Large intestine (tissue), 12 donors: Measurements from ENCODE around the gene TBC1D1. TPM values are rescaled to one million over a fixed set of nuclear protein-coding genes. Genes with fewer than 3 reads are reported as not detected.
A peak's percentile ranks its signal among the peaks of the same experiment; 100 is the strongest.

Experiments
- DNase-seq, 2 donors: peaks; one replicate each; pipeline versions ENCODE4 v3.0.0 to v3.0.0-alpha.2; 2013
- H3K27ac ChIP-seq: one replicate; pipeline ENCODE4 v1.5.1; 2013; ENCODE audit warnings: low read length
- H3K27me3 ChIP-seq: 2 replicates; pipeline ENCODE4 v1.6.1; 2013; ENCODE audit warnings: low read length; ENCODE audit not compliant: control insufficient read depth, insufficient read depth
- H3K36me3 ChIP-seq: 2 replicates; pipeline ENCODE4 v1.6.1; 2013; ENCODE audit warnings: low read length; ENCODE audit not compliant: control insufficient read depth, insufficient read depth
- H3K4me1 ChIP-seq: one replicate; pipeline ENCODE4 v1.6.1; 2013; ENCODE audit warnings: low read length; ENCODE audit not compliant: control insufficient read depth, insufficient read depth
- H3K4me3 ChIP-seq: one replicate; pipeline ENCODE4 v1.5.1; 2013; ENCODE audit warnings: low read length
- H3K9me3 ChIP-seq: one replicate; pipeline ENCODE4 v1.6.1; 2013; ENCODE audit warnings: mild to moderate bottlenecking, low read depth, low read length, moderate library complexity; ENCODE audit not compliant: control insufficient read depth
- WGBS: methylation state at CpG from one replicate; pipeline ENCODE4 v1.1.5; 2013; ENCODE audit warnings: low lambda C conversion rate; ENCODE audit not compliant: insufficient coverage; 5-methylcytosine and 5-hydroxymethylcytosine counted together
- long read RNA-seq, 11 donors: transcript quantifications; one replicate each; lab custom pipeline, GENCODE V29; 2026
- polyA plus RNA-seq: library from polyadenylated mRNA; unstranded; fragments of 120-200 nt; gene quantifications from one replicate; pipeline ENCODE4 v1.2.1, GENCODE V29; 2013

The TBC1D1 gene, protein sequence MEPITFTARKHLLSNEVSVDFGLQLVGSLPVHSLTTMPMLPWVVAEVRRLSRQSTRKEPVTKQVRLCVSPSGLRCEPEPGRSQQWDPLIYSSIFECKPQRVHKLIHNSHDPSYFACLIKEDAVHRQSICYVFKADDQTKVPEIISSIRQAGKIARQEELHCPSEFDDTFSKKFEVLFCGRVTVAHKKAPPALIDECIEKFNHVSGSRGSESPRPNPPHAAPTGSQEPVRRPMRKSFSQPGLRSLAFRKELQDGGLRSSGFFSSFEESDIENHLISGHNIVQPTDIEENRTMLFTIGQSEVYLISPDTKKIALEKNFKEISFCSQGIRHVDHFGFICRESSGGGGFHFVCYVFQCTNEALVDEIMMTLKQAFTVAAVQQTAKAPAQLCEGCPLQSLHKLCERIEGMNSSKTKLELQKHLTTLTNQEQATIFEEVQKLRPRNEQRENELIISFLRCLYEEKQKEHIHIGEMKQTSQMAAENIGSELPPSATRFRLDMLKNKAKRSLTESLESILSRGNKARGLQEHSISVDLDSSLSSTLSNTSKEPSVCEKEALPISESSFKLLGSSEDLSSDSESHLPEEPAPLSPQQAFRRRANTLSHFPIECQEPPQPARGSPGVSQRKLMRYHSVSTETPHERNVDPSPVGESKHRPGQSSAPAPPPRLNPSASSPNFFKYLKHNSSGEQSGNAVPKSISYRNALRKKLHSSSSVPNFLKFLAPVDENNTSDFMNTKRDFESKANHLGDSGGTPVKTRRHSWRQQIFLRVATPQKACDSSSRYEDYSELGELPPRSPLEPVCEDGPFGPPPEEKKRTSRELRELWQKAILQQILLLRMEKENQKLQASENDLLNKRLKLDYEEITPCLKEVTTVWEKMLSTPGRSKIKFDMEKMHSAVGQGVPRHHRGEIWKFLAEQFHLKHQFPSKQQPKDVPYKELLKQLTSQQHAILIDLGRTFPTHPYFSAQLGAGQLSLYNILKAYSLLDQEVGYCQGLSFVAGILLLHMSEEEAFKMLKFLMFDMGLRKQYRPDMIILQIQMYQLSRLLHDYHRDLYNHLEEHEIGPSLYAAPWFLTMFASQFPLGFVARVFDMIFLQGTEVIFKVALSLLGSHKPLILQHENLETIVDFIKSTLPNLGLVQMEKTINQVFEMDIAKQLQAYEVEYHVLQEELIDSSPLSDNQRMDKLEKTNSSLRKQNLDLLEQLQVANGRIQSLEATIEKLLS (N-terminal part only)
- polyA plus RNA-seq = 116 TPM
- long read RNA-seq, donor 1, partial matches to known transcripts = 0 of 7 reads
- long read RNA-seq, donor 1, other reads (novel, unspliced or antisense) = 5 of 7 reads
- long read RNA-seq, donor 2, full-length matches to known transcripts = 6 of 22 reads
- long read RNA-seq, donor 2, partial matches to known transcripts = 10 of 22 reads
- long read RNA-seq, donor 2, other reads (novel, unspliced or antisense) = 6 of 22 reads
- long read RNA-seq, donor 3, partial matches to known transcripts = 29 of 40 reads
- long read RNA-seq, donor 3, other reads (novel, unspliced or antisense) = 8 of 40 reads
- long read RNA-seq, donor 4 = 0 reads
- long read RNA-seq, donor 5, partial matches to known transcripts = 0 of 2 reads
- long read RNA-seq, donor 5, other reads (novel, unspliced or antisense) = 0 of 2 reads
- long read RNA-seq, donor 6, transcript TBC1D1-213 (2 exons, 613 nt) = major isoform, 5 of 42 reads
- long read RNA-seq, donor 6, partial matches to known transcripts = 18 of 42 reads
- long read RNA-seq, donor 6, other reads (novel, unspliced or antisense) = 17 of 42 reads
- long read RNA-seq, donor 7, partial matches to known transcripts = 6 of 7 reads
- long read RNA-seq, donor 7, other reads (novel, unspliced or antisense) = 0 of 7 reads
- long read RNA-seq, donor 8, full-length matches to known transcripts = 6 of 44 reads
- long read RNA-seq, donor 8, partial matches to known transcripts = 32 of 44 reads
- long read RNA-seq, donor 8, other reads (novel, unspliced or antisense) = 6 of 44 reads
- long read RNA-seq, donor 9, full-length matches to known transcripts = 5 of 5 reads
- long read RNA-seq, donor 9, partial matches to known transcripts = 0 of 5 reads
- long read RNA-seq, donor 9, other reads (novel, unspliced or antisense) = 0 of 5 reads
- long read RNA-seq, donor 10, partial matches to known transcripts = 23 of 34 reads
- long read RNA-seq, donor 10, other reads (novel, unspliced or antisense) = 11 of 34 reads
- long read RNA-seq, donor 11, partial matches to known transcripts = 9 of 14 reads
- long read RNA-seq, donor 11, other reads (novel, unspliced or antisense) = 0 of 14 reads

DNA sequence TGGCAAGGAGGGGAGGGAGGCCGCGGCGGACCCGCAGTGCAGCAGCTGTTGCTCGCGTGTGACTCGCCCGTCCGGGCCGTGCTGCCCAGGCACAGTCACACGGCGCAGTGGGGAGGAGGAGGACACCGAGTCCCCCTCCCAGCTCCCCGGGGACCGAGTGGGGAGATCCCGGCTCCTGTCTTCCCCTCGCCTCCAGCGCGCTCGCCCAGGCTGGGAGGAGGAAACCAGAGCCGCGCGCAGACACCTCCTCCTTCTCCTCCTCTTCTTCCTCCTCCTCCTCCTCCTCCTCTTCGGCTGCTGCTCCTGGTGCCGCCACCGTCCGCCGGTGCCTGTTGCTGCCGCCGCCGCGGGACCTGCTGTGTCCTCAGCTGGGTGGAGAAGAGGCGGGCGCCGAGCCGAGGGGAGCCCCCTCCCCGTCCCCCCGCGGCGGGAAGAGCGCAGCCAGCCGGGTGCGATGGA lies at the start of gene TBC1D1:
TBC1D1 (plus strand) TSS at position 284 of the 459 bp plus-strand sequence. CDS start 11,012 bp downstream, outside the sequence.
- Histone ChIP-seq H3K4me3 (peak within 1 kb of the TSS; percentile 47), H3K36me3 (no peaks in the 10 kb centered on the region), H3K4me1 (peaks cover 5% of the 10 kb centered on the region), H3K27ac (peak within 1 kb of the TSS; percentile 40), H3K27me3 (peaks cover 26% of the 10 kb centered on the region), H3K9me3 (peaks cover 7% of the 10 kb centered on the region)
- peak in 1 of 2 donors; percentile 44 for DNase-seq
- WGBS = no CpG with 5 or more reads among the region's 43 CpGs

DNA sequence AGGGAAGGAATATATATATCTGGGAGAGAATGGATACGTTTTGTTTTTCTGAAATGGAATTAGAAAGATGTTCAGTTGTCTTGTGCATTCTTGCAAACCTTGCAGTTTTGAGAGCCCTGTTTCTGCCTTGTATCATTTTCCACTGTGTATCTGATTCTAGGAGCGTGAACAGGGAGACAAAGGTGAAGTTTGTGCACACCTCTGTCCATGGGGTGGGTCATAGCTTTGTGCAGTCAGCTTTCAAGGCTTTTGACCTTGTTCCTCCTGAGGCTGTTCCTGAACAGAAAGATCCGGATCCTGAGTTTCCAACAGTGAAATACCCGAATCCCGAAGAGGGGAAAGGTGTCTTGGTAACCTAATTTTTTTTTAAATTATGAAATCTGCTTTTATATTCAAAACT lies 46.7 kb upstream of the TBC1D1 start:
- no peak overlapping the region for H3K27ac ChIP-seq
- H3K27me3 ChIP-seq = no peaks in the 10 kb centered on the region
- H3K9me3 ChIP-seq = no peaks in the 10 kb centered on the region
- H3K4me3 ChIP-seq = no peak overlapping the region
- WGBS = no CpG with 5 or more reads among the region's 5 CpGs
- no peaks in the 10 kb centered on the region for H3K4me1 ChIP-seq
- H3K36me3 ChIP-seq = peaks cover 67% of the 10 kb centered on the region
- DNase-seq = peak in 1 of 2 donors; percentile 32

DNA sequence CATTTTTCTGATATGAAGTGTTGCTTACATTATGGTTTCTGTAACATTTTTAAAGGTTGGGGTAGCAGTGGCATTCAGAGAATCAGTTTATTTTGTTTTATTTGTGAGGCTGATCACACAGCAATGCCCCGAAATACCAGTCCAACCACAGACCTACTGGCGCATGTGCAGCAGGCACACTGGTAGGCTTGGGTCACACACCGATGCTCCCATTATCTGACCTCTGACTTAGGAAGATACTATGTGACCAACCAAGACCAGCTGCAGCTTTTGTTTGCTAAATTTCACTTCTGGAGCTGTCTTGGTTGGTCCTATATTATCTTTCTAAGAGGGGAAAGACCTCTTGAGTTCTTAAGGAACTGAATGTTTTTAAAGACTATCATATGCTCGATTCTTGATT lies 45.7 kb upstream of the TBC1D1 start:
- no peaks in the 10 kb centered on the region for H3K27me3 ChIP-seq
- no peak overlapping the region for H3K4me3 ChIP-seq
- H3K4me1 ChIP-seq = no peaks in the 10 kb centered on the region
- H3K27ac ChIP-seq = no peak overlapping the region
- no peak for DNase-seq
- peaks cover 65% of the 10 kb centered on the region for H3K36me3 ChIP-seq
- H3K9me3 ChIP-seq = no peaks in the 10 kb centered on the region
- WGBS = 86% methylated on average over 1 of the region's 4 CpGs

DNA sequence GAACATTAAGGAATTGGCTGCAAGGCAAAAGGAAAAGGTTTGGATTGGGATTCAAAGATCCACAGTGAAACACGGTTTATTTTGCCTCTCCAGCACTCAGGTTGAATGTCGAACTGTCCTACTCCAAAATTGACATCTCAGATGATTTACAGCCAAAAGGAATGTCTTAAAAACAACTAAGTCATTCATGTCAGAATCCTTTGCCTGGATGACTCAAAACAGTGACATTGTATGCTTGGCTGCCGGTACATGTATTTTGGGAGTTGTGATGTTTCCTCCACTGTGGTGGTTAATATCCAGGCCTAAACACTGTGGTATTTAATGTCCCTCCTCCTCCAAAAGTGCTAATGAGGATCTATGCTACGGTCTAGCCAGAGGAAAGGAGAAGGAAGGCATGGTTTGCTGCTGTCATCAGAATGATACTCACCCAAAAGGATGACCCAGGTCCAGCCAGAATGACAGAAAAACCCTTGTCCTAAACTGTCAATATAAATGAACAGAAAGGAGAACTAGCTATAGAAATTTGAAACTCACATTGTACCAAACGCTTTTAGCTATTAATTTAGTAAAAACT lies 43.5 kb upstream of the TBC1D1 start:
- H3K4me3 ChIP-seq = no peak overlapping the region
- H3K36me3 ChIP-seq = peaks cover 69% of the 10 kb centered on the region
- H3K27me3 ChIP-seq = no peaks in the 10 kb centered on the region
- DNase-seq = no peak
- 86% methylated on average over 1 of the region's 5 CpGs for WGBS
- H3K27ac ChIP-seq = no peak overlapping the region
- no peaks in the 10 kb centered on the region for H3K9me3 ChIP-seq
- no peaks in the 10 kb centered on the region for H3K4me1 ChIP-seq

GRCh38 chr4:37852376-37852775 lies 38.5 kb upstream of the TBC1D1 start:
- Histone ChIP-seq H3K4me1 (no peaks in the 10 kb centered on the region), H3K27me3 (no peaks in the 10 kb centered on the region), H3K9me3 (no peaks in the 10 kb centered on the region), H3K36me3 (peaks cover 59% of the 10 kb centered on the region), H3K4me3 (no peak overlapping the region), H3K27ac (no peak overlapping the region)
- no CpG with 5 or more reads among the region's 2 CpGs for WGBS
- no peak for DNase-seq

GRCh38 chr4:37858112-37858511 lies 32.8 kb upstream of the TBC1D1 start:
- H3K9me3 ChIP-seq = no peaks in the 10 kb centered on the region
- DNase-seq = no peak
- no peak overlapping the region for H3K4me3 ChIP-seq
- no peaks in the 10 kb centered on the region for H3K4me1 ChIP-seq
- whole genome bisulfite sequencing = 100% methylated on average over 1 of the region's 4 CpGs
- H3K36me3 ChIP-seq = peaks cover 30% of the 10 kb centered on the region
- H3K27ac ChIP-seq = no peak overlapping the region
- H3K27me3 ChIP-seq = no peaks in the 10 kb centered on the region

GRCh38 chr4:37858872-37859271 lies 32.0 kb upstream of the TBC1D1 start:
- H3K36me3 ChIP-seq = peaks cover 29% of the 10 kb centered on the region
- H3K9me3 ChIP-seq = no peaks in the 10 kb centered on the region
- H3K4me1 ChIP-seq = no peaks in the 10 kb centered on the region
- H3K27ac ChIP-seq = no peak overlapping the region
- no peaks in the 10 kb centered on the region for H3K27me3 ChIP-seq
- no peak overlapping the region for H3K4me3 ChIP-seq
- DNase-seq = peak in 1 of 2 donors; percentile 5

DNA sequence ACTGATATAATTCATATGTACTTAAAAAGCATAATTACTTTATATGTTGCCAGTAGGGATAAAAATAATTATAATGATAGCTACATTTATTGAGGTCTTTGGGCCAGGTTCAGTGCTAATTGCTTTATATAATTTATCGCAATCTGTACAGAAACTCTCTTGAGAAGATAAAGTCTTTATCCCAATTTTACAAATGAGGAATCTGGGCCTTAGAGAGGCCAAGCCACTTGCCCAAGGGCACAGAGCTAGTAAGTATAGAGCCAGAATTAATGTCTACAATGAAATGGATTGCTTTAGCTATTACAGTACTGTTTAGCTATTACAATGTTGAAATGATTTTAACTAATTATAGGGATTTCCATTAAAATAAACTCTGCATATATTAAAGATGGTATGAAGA lies 30.6 kb upstream of the TBC1D1 start:
- Histone ChIP-seq H3K36me3 (peaks cover 25% of the 10 kb centered on the region), H3K9me3 (no peaks in the 10 kb centered on the region), H3K27ac (no peak overlapping the region), H3K4me1 (no peaks in the 10 kb centered on the region), H3K4me3 (no peak overlapping the region), H3K27me3 (no peaks in the 10 kb centered on the region)
- WGBS = no CpG with 5 or more reads among the region's 1 CpG
- no peak for DNase-seq
